ENCODE data around the gene HDHD3.

Gene HDHD3

DNA sequence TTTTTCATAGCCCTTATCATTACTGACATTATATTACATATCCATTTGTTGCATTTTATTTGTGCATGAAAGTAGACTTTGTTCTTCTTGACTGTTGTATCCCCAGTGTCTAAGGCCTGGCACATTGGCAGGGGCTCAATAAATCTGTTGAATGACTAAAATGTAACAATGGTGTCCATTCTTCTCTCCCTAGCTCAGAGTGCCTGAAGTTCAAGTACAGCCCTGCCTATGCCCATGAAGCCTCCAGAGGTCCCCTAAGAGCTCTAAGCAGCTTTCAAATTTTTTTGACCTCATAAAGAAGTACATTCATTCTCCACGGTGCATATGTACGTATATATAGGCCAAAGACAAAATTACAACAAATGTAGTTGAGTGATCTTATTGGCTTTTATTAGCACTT lies 31.6 kb downstream of the HDHD3 start:
- DNase-seq = no peak
- no peaks in the 10 kb centered on the region for H3K36me3 ChIP-seq (replicated peaks; ENCODE audit: insufficient read depth, low read length)
- no peaks in the 10 kb centered on the region for H3K9me3 ChIP-seq (replicated peaks; ENCODE audit: insufficient read depth, low read length)
- H3K27me3 ChIP-seq (replicated peaks; ENCODE audit: insufficient read depth, low read length) = no peaks in the 10 kb centered on the region
- H4K20me1 ChIP-seq (ENCODE audit: insufficient read depth, low read length) = no peaks in the 10 kb centered on the region
- no peak overlapping the region for H3K9ac ChIP-seq (ENCODE audit: low read length)
- peaks cover 6% of the 10 kb centered on the region for H3K79me2 ChIP-seq (ENCODE audit: low read length)
- H3F3A ChIP-seq (ENCODE audit: insufficient read depth, low read length) = peaks cover 25% of the 10 kb centered on the region
- H3K4me2 ChIP-seq (ENCODE audit: low read depth, low read length) = no peak overlapping the region
- TF ChIP-seq EZH2phosphoT487 (IDR thresholded peaks at IDR 0.05; ENCODE audit: low read length) (no peak), EZH2 (optimal IDR thresholded peaks at IDR 0.05; ENCODE audit: low read depth, low read length) (no peak)
- TF ChIP-seq, protein P1, sequence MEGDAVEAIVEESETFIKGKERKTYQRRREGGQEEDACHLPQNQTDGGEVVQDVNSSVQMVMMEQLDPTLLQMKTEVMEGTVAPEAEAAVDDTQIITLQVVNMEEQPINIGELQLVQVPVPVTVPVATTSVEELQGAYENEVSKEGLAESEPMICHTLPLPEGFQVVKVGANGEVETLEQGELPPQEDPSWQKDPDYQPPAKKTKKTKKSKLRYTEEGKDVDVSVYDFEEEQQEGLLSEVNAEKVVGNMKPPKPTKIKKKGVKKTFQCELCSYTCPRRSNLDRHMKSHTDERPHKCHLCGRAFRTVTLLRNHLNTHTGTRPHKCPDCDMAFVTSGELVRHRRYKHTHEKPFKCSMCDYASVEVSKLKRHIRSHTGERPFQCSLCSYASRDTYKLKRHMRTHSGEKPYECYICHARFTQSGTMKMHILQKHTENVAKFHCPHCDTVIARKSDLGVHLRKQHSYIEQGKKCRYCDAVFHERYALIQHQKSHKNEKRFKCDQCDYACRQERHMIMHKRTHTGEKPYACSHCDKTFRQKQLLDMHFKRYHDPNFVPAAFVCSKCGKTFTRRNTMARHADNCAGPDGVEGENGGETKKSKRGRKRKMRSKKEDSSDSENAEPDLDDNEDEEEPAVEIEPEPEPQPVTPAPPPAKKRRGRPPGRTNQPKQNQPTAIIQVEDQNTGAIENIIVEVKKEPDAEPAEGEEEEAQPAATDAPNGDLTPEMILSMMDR (IDR thresholded peaks at IDR 0.05; ENCODE audit: low read length) = no peak
- no peaks in the 10 kb centered on the region for H3K9me2 ChIP-seq (replicated peaks; ENCODE audit: insufficient read depth, low read length)
- H3K27ac ChIP-seq (ENCODE audit: low read length) = no peak overlapping the region
- peaks cover 24% of the 10 kb centered on the region for H3K4me1 ChIP-seq (ENCODE audit: low read length)
- H2AFZ ChIP-seq (ENCODE audit: low read length) = no peak overlapping the region
- H3K4me3 ChIP-seq (ENCODE audit: low read length) = no peak overlapping the region

DNA sequence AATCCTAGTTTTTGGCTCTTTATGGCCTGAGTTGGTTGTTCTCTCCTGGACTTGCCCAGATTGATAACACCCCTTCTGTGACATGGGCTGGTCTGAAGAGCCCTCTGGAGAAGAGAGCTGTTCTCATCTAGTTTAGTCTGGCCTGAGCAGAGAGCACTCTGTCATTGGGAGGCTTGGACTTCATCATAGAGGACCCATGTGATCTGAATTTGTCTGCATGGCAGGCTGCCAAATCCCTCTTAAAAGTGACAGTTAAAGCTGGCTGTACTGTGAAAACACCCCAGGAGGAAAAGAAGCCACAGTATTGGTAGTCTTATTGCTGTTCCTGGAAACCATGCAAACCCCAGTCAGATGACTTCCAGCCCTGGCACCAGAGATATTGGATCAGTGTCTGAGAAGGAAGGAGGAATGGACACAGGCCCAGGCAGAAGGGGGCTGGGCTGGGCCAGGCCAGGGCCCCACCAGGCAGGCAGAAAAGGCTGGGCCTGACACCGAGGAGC lies 33.0 kb downstream of the HDHD3 start:
- no peaks in the 10 kb centered on the region for H4K20me1 ChIP-seq (ENCODE audit: insufficient read depth, low read length)
- no peaks in the 10 kb centered on the region for H3K9me3 ChIP-seq (replicated peaks; ENCODE audit: insufficient read depth, low read length)
- peaks cover 26% of the 10 kb centered on the region for H3K4me1 ChIP-seq (ENCODE audit: low read length)
- peak overlapping the region; percentile 30; the same call in 1 of the 2 replicates for H2AFZ ChIP-seq (ENCODE audit: low read length)
- H3K27me3 ChIP-seq (replicated peaks; ENCODE audit: insufficient read depth, low read length) = no peaks in the 10 kb centered on the region
- no peak overlapping the region for H3K4me2 ChIP-seq (ENCODE audit: low read depth, low read length)
- H3K79me2 ChIP-seq (ENCODE audit: low read length) = no peaks in the 10 kb centered on the region
- no peak overlapping the region for H3K9ac ChIP-seq (ENCODE audit: low read length)
- peak; percentile 41 for DNase-seq
- H3K9me2 ChIP-seq (replicated peaks; ENCODE audit: insufficient read depth, low read length) = no peaks in the 10 kb centered on the region
- TF ChIP-seq EZH2phosphoT487 (IDR thresholded peaks at IDR 0.05; ENCODE audit: low read length) = no peak
- no peak for TF ChIP-seq EZH2 (optimal IDR thresholded peaks at IDR 0.05; ENCODE audit: low read depth, low read length)
- TF ChIP-seq, protein P1 (IDR thresholded peaks at IDR 0.05; ENCODE audit: low read length) = no peak
- H3K4me3 ChIP-seq (ENCODE audit: low read length) = no peak overlapping the region
- no peaks in the 10 kb centered on the region for H3K36me3 ChIP-seq (replicated peaks; ENCODE audit: insufficient read depth, low read length)
- H3K27ac ChIP-seq (ENCODE audit: low read length) = no peak overlapping the region
- peaks cover 16% of the 10 kb centered on the region for H3F3A ChIP-seq (ENCODE audit: insufficient read depth, low read length)

DNA sequence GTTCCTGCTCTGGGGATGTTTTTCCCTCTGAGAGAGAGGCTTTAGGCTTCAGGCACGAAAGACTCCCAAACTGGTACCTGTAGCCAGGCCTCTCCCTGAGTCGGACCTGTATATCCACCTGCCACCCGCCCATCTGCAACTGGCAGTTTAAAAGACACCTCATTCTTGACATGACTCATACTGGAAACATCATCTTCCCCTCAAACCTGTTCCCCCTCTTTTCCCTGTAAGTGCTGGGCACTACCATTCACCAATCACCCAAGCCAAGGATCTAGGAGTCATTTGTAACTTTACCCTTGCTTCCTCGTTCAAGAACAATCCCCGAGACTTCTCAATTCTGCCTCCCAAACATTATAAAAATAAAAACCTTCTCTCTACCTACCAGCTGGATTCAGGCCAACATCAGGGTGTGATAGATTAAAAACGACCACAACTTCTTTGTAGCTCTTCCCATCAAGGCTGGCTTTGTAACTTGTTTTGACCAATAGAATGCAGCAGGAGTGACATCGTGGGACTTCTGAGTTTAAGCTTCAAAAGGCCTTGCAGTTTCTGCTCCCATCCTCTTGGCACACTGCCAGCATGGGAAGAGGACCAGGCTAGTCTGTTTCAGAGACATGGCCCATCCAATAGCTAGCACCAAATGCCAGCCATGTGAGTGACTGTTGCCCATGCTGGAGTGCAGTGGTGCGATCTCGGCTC lies 34.9 kb downstream of the HDHD3 start:
- TF ChIP-seq EZH2phosphoT487 (IDR thresholded peaks at IDR 0.05; ENCODE audit: low read length) = no peak
- TF ChIP-seq, protein P1 (IDR thresholded peaks at IDR 0.05; ENCODE audit: low read length) = no peak
- TF ChIP-seq EZH2 (optimal IDR thresholded peaks at IDR 0.05; ENCODE audit: low read depth, low read length) = no peak
- H3K4me2 ChIP-seq (ENCODE audit: low read depth, low read length) = no peak overlapping the region
- no peaks in the 10 kb centered on the region for H3K36me3 ChIP-seq (replicated peaks; ENCODE audit: insufficient read depth, low read length)
- no peaks in the 10 kb centered on the region for H3F3A ChIP-seq (ENCODE audit: insufficient read depth, low read length)
- no peaks in the 10 kb centered on the region for H3K9me2 ChIP-seq (replicated peaks; ENCODE audit: insufficient read depth, low read length)
- no peaks in the 10 kb centered on the region for H4K20me1 ChIP-seq (ENCODE audit: insufficient read depth, low read length)
- H3K4me1 ChIP-seq (ENCODE audit: low read length) = peaks cover 15% of the 10 kb centered on the region; the same call in 1 of the 2 replicates
- no peak overlapping the region for H3K9ac ChIP-seq (ENCODE audit: low read length)
- no peak overlapping the region for H2AFZ ChIP-seq (ENCODE audit: low read length)
- H3K27me3 ChIP-seq (replicated peaks; ENCODE audit: insufficient read depth, low read length) = no peaks in the 10 kb centered on the region
- no peaks in the 10 kb centered on the region for H3K9me3 ChIP-seq (replicated peaks; ENCODE audit: insufficient read depth, low read length)
- no peak overlapping the region for H3K4me3 ChIP-seq (ENCODE audit: low read length)
- DNase-seq = no peak
- H3K27ac ChIP-seq (ENCODE audit: low read length) = no peak overlapping the region
- no peaks in the 10 kb centered on the region for H3K79me2 ChIP-seq (ENCODE audit: low read length)

Measured in MM.1S (cell line).